Measurements from ENCODE around the gene ZNF324. TPM values are rescaled to one million over a fixed set of nuclear protein-coding genes. Genes with fewer than 3 reads are reported as not detected.

ZNF324 gene
- total and polyA plus RNA-seq, 9 of the 15 experiments (the other 6 are each of a cell fraction or from before 2014, with no cell fraction given) = 0.92 to 16.4 (median 5.3) TPM

DNA sequence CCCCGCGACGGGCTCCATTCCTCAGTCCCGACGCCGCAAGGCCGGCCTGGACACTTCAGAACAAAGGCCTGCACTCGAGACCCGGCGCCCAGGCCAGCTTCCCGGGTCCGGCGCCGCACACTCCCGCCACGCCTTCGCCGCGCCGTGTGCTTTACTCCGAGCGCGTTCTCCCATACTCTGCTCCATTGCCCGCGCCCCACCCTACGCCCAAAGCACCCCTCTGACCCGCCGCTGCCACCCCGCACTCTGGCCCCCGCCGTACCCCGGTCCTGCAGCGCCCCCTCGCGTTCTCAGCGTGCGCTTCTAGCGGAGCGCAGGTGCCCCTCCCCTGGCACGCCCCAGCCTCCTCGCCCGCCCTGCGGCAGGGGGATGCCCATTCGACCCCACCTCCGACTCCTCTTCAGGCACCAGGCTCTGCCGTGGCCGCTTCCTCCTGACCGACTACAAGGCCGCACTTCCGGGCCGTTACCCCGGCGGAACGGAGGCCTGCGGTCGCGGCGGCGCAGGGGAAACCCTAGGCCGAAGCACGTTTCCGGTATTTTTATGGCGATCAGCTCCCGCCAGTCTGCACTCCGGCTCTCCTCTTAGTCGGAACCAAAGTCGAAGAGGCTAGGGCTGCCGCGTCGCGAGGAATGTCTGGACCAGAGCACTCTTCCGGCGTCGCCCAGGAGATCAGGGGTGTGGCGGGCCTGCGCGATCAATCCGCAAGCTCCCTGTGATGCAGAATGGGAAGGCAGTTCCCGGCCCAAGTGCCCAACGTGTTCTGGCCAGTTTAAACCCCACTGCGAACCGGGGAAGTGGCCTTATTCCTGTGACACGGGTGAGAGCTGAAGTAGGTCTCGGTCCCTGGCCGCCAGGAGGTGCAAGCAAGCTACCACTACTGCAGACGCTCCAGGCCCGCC lies 52.7 kb downstream of the ZNF324 start, which contains the start of gene ZBTB45 (continued):
- TF ChIP-seq CREB5 (CRISPR knock-in tag; IDR thresholded peaks at IDR 0.05) (no peak), ZNF24 (IDR thresholded peaks at IDR 0.05) (peak; percentile 31), DMBX1 (CRISPR knock-in tag; IDR thresholded peaks at IDR 0.05; ENCODE audit: borderline replicate concordance) (no peak), HCFC1 (IDR thresholded peaks at IDR 0.05; ENCODE audit: low read depth, low read length) (peak; percentile 91), ZNF197 (CRISPR knock-in tag; IDR thresholded peaks at IDR 0.05; ENCODE audit: low read depth) (0 out of 2 replicates have a peak, but pooled peaks have one; percentile 4), RNF2 (IDR thresholded peaks at IDR 0.05) (peak; percentile 90; the same call in 1 of the 2 replicates), ZNF707 (CRISPR knock-in tag; conservative IDR thresholded peaks at IDR 0.05) (no peak), HNRNPLL (IDR thresholded peaks at IDR 0.05; ENCODE audit: low read depth, low read length, poor library complexity, severe bottlenecking) (peak; percentile 87), NCOA1 (IDR thresholded peaks at IDR 0.05; ENCODE audit: low read depth) (peak; percentile 99), ZZZ3 (IDR thresholded peaks at IDR 0.05) (no peak), SMAD3 (CRISPR knock-in tag; conservative IDR thresholded peaks at IDR 0.05) (no peak; the same call in 1 of the 2 replicates), LCOR (CRISPR knock-in tag; IDR thresholded peaks at IDR 0.05) (peak; percentile 86), KLF13 (tag; IDR thresholded peaks at IDR 0.05; ENCODE audit: borderline replicate concordance, low read depth) (peak; percentile 85), MEF2D (tag; conservative IDR thresholded peaks at IDR 0.05; ENCODE audit: low read depth) (no peak), HNRNPL (IDR thresholded peaks at IDR 0.05; ENCODE audit: low read depth, low read length) (peak; percentile 99)
- TF ChIP-seq, protein P1, sequence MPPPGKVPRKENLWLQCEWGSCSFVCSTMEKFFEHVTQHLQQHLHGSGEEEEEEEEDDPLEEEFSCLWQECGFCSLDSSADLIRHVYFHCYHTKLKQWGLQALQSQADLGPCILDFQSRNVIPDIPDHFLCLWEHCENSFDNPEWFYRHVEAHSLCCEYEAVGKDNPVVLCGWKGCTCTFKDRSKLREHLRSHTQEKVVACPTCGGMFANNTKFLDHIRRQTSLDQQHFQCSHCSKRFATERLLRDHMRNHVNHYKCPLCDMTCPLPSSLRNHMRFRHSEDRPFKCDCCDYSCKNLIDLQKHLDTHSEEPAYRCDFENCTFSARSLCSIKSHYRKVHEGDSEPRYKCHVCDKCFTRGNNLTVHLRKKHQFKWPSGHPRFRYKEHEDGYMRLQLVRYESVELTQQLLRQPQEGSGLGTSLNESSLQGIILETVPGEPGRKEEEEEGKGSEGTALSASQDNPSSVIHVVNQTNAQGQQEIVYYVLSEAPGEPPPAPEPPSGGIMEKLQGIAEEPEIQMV (tag; conservative IDR thresholded peaks at IDR 0.05; ENCODE audit: low read depth) = no peak

All from K562 (cell line).